ENCODE results near the gene LITAFD.

The LITAFD gene

DNA sequence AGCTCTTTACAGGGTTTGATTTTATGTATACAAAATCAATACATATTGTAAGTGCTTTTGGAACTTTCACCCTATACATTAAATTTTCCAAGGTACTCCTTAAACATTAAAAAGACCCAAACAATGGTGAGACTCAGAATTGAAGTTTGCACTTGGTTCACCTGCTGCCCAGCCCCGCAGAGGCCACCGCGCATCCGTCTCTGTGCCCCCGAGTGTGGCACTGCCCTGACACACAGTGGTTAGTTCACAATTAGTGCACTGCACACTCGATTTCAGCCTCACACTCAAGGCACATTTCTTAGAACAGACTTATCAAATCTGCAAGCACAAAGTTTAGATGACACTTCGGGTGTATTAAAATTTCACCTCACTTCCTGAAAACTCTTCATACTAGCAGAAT, 43.3 kb downstream of the LITAFD start:
- no peak for DNase-seq (ENCODE audit: low read depth)
- TF ChIP-seq CTCF (conservative IDR thresholded peaks at IDR 0.05; ENCODE audit: low read depth, low read length), result no peak
- H3K4me3 ChIP-seq (ENCODE audit: low read depth, low read length), result no peak overlapping the region

GRCh38 chr16:8926827-8927226, 44.7 kb downstream of the LITAFD start:
- DNase-seq (ENCODE audit: low read depth), result no peak
- H3K4me3 ChIP-seq (ENCODE audit: low read depth, low read length), result no peak overlapping the region
- TF ChIP-seq CTCF (conservative IDR thresholded peaks at IDR 0.05; ENCODE audit: low read depth, low read length), result no peak

- H3K4me3 ChIP-seq (ENCODE audit: low read depth, low read length), result no peak overlapping the region
- no peak for TF ChIP-seq CTCF (conservative IDR thresholded peaks at IDR 0.05; ENCODE audit: low read depth, low read length)
- DNase-seq (ENCODE audit: low read depth), result peak; percentile 54
These were observed 46.4 kb downstream of the LITAFD start for GRCh38 chr16:8928467-8928957.

- no peak overlapping the region for H3K4me3 ChIP-seq (ENCODE audit: low read depth, low read length)
- TF ChIP-seq CTCF (conservative IDR thresholded peaks at IDR 0.05; ENCODE audit: low read depth, low read length), result no peak
- DNase-seq (ENCODE audit: low read depth), result no peak
These were observed 47.1 kb downstream of the LITAFD start for GRCh38 chr16:8929086-8929748.

- H3K4me3 ChIP-seq (ENCODE audit: low read depth, low read length), result no peak overlapping the region
- TF ChIP-seq CTCF (conservative IDR thresholded peaks at IDR 0.05; ENCODE audit: low read depth, low read length), result no peak
- peak; percentile 74 for DNase-seq (ENCODE audit: low read depth)
These were observed 49.7 kb downstream of the LITAFD start for GRCh38 chr16:8931859-8932258.

- H3K4me3 ChIP-seq (ENCODE audit: low read depth, low read length), result no peak overlapping the region
- no peak for TF ChIP-seq CTCF (conservative IDR thresholded peaks at IDR 0.05; ENCODE audit: low read depth, low read length)
- no peak for DNase-seq (ENCODE audit: low read depth)
These were observed 52.5 kb downstream of the LITAFD start for GRCh38 chr16:8934601-8935000.

Data from choroid plexus epithelial cell (primary cell).